GM21390 (cell line): ENCODE data around the gene SEMA5B.

Experiments
- ATAC-seq: cut with Tn5 transposase; IDR thresholded peaks from one replicate; pipeline ENCODE4 v1.9.1; 2021; ENCODE audit not compliant: unreplicated experiment

Gene SEMA5B

GRCh38 chr3:123055352-123055751 lies 27.8 kb upstream of the SEMA5B start:
- no peak for ATAC-seq

- ATAC-seq, result no peak
Measured at GRCh38 chr3:123054931-123055330, 27.4 kb upstream of the SEMA5B start.

GRCh38 chr3:123054109-123054778 lies 26.7 kb upstream of the SEMA5B start:
- ATAC-seq, result no peak

- no peak for ATAC-seq
Measured at GRCh38 chr3:123053107-123053506, 25.5 kb upstream of the SEMA5B start.

- ATAC-seq, result no peak
Measured at GRCh38 chr3:123050666-123051065, 23.1 kb upstream of the SEMA5B start.

- no peak for ATAC-seq
Measured at GRCh38 chr3:123048480-123049237, 21.1 kb upstream of the SEMA5B start.

- ATAC-seq, result no peak
Measured at GRCh38 chr3:123047062-123047319, 19.4 kb upstream of the SEMA5B start.

GRCh38 chr3:123046262-123047061 lies 18.9 kb upstream of the SEMA5B start:
- no peak for ATAC-seq

- no peak for ATAC-seq
Measured at GRCh38 chr3:123044981-123045763, 17.6 kb upstream of the SEMA5B start.

- ATAC-seq, result no peak
Measured at GRCh38 chr3:123042413-123042812, 14.8 kb upstream of the SEMA5B start.

GRCh38 chr3:123039178-123039577 lies 11.6 kb upstream of the SEMA5B start:
- ATAC-seq, result no peak

- no peak for ATAC-seq
Measured at GRCh38 chr3:123038751-123039150, 11.2 kb upstream of the SEMA5B start.

- no peak for ATAC-seq
Measured at GRCh38 chr3:123037015-123037375, 9.4 kb upstream of the SEMA5B start.

GRCh38 chr3:123036352-123037014 lies 8.9 kb upstream of the SEMA5B start:
- ATAC-seq, result no peak

GRCh38 chr3:123034996-123035395 lies 7.4 kb upstream of the SEMA5B start:
- no peak for ATAC-seq

- ATAC-seq, result no peak
Measured at GRCh38 chr3:123034120-123034519, 6.6 kb upstream of the SEMA5B start.

- no peak for ATAC-seq
Measured at GRCh38 chr3:123032057-123032456, 4.5 kb upstream of the SEMA5B start.

- ATAC-seq, result no peak
Measured at GRCh38 chr3:123031051-123031450, 3.5 kb upstream of the SEMA5B start.

GRCh38 chr3:123028233-123028828 lies 768 bp upstream of the SEMA5B start:
- ATAC-seq, result no peak

- no peak for ATAC-seq
Measured at GRCh38 chr3:123026565-123027291, 835 bp downstream of the SEMA5B start.
